HEK293 (cell line): ENCODE data around the gene NFIL3.

ENCODE experiments used
- CTCF ChIA-PET: fragments of 350-600 bp; formaldehyde crosslinking; extraction: SDS; loops from one replicate; lab custom pipeline; 2021; ENCODE audit warnings: antibody characterized with exemption; lab: Yijun Ruan, JAX
- POLR2A ChIA-PET: fragments of 300-600 bp; formaldehyde crosslinking; extraction: SDS; loops from one replicate; lab custom pipeline; 2020; ENCODE audit warnings: antibody characterized with exemption, inconsistent platforms; lab: Yijun Ruan, JAX
- H3K27ac ChIP-seq: fragments of 200-500 bp; sonication (Bioruptor generic); 2 replicates; pipeline ENCODE4 v1.5.1; 2014; ENCODE audit warnings: low read depth, low read length, control low read depth, inconsistent platforms; ENCODE audit errors: extremely low read depth
- H3K36me3 ChIP-seq, 2 experiments: fragments of 200-500 bp in 1 of 2; sonication (Bioruptor generic) in 1 of 2; 1 replicate in 1 of 2; 2 replicates in 1 of 2; pipeline ENCODE4 v1.5.1; 2014 to 2017; ENCODE audit warnings: inconsistent platforms in 2 of 2, low read length in 2 of 2; ENCODE audit not compliant: control insufficient read depth in 2 of 2, insufficient read depth in 1 of 2
- H3K4me1 ChIP-seq: fragments of 200-500 bp; sonication (Bioruptor generic); 2 replicates; pipeline ENCODE4 v1.5.1; 2014; ENCODE audit warnings: mild to moderate bottlenecking, low read length, inconsistent platforms; ENCODE audit not compliant: control insufficient read depth, insufficient read depth
- H3K4me3 ChIP-seq: 2 replicates; pipeline ENCODE4 v1.5.1; 2011; ENCODE audit warnings: low read depth, mild to moderate bottlenecking, control low read depth, low read length, moderate library complexity
- H3K9me3 ChIP-seq: fragments of 200-500 bp; sonication (Bioruptor generic); 2 replicates; pipeline ENCODE4 v1.5.1; 2014; ENCODE audit warnings: low read depth, low read length, inconsistent platforms; ENCODE audit not compliant: control insufficient read depth, insufficient read depth
- BCL11B ChIP-seq: fragments of 450-650 bp; formaldehyde crosslinking; IDR thresholded peaks from 2 replicates; pipeline ENCODE4 v1.5.1; 2016; ENCODE audit warnings: low read depth, missing biosample characterization, missing genetic modification characterization
- EGR2 ChIP-seq: fragments of 450-650 bp; formaldehyde crosslinking; IDR thresholded peaks from 2 replicates; pipeline ENCODE4 v1.5.1; 2016; ENCODE audit warnings: low read depth, missing biosample characterization, missing genetic modification characterization
- KLF17 ChIP-seq: fragments of 450-650 bp; formaldehyde crosslinking; IDR thresholded peaks from 2 replicates; pipeline ENCODE4 v1.5.1; 2016; ENCODE audit warnings: missing biosample characterization, missing genetic modification characterization
- KLF7 ChIP-seq: fragments of 450-650 bp; formaldehyde crosslinking; IDR thresholded peaks from 2 replicates; pipeline ENCODE4 v1.5.1; 2016; ENCODE audit warnings: missing biosample characterization, missing genetic modification characterization, borderline replicate concordance
- OSR2 ChIP-seq: fragments of 450-650 bp; formaldehyde crosslinking; IDR thresholded peaks from 2 replicates; pipeline ENCODE4 v1.5.1; 2016; ENCODE audit warnings: missing biosample characterization, missing genetic modification characterization
- REPIN1 ChIP-seq: fragments of 450-650 bp; formaldehyde crosslinking; IDR thresholded peaks from 2 replicates; pipeline ENCODE4 v1.5.1; 2017; ENCODE audit warnings: missing biosample characterization, missing genetic modification characterization, low read depth
- SCRT1 ChIP-seq: fragments of 450-650 bp; formaldehyde crosslinking; IDR thresholded peaks from 2 replicates; pipeline ENCODE4 v1.5.1; 2016; ENCODE audit warnings: missing biosample characterization, missing genetic modification characterization, borderline replicate concordance
- ZBTB1 ChIP-seq: fragments of 450-650 bp; formaldehyde crosslinking; IDR thresholded peaks from 2 replicates; pipeline ENCODE4 v1.5.1; 2016; ENCODE audit warnings: missing biosample characterization, missing genetic modification characterization
- ZBTB20 ChIP-seq: fragments of 450-650 bp; formaldehyde crosslinking; IDR thresholded peaks from 2 replicates; pipeline ENCODE4 v1.5.1; 2016; ENCODE audit warnings: missing biosample characterization, missing genetic modification characterization
- ZBTB49 ChIP-seq: fragments of 450-650 bp; formaldehyde crosslinking; IDR thresholded peaks from 2 replicates; pipeline ENCODE4 v1.5.1; 2016; ENCODE audit warnings: missing biosample characterization, missing genetic modification characterization, low read depth
- ZEB2 ChIP-seq: fragments of 450-650 bp; formaldehyde crosslinking; IDR thresholded peaks from 2 replicates; pipeline ENCODE4 v1.5.1; 2016; ENCODE audit warnings: missing biosample characterization, missing genetic modification characterization
- ZNF114 ChIP-seq: fragments of 450-650 bp; formaldehyde crosslinking; IDR thresholded peaks from 2 replicates; pipeline ENCODE4 v1.5.0; 2017; ENCODE audit warnings: missing biosample characterization, missing genetic modification characterization
- ZNF121 ChIP-seq: fragments of 450-650 bp; formaldehyde crosslinking; IDR thresholded peaks from 2 replicates; pipeline ENCODE4 v1.5.1; 2016; ENCODE audit warnings: missing biosample characterization, missing genetic modification characterization
- ZNF175 ChIP-seq: fragments of 450-650 bp; formaldehyde crosslinking; IDR thresholded peaks from 2 replicates; pipeline ENCODE4 v1.5.1; 2016; ENCODE audit warnings: missing biosample characterization, missing genetic modification characterization
- ZNF2 ChIP-seq: fragments of 450-650 bp; formaldehyde crosslinking; IDR thresholded peaks from 2 replicates; pipeline ENCODE4 v1.5.1; 2016; ENCODE audit warnings: missing biosample characterization, missing genetic modification characterization
- ZNF211 ChIP-seq: fragments of 450-650 bp; formaldehyde crosslinking; IDR thresholded peaks from 2 replicates; pipeline ENCODE4 v1.5.1; 2016; ENCODE audit warnings: low read depth, missing biosample characterization, missing genetic modification characterization
- ZNF248 ChIP-seq: fragments of 450-650 bp; formaldehyde crosslinking; IDR thresholded peaks from 2 replicates; pipeline ENCODE4 v1.5.1; 2017; ENCODE audit warnings: missing biosample characterization, missing genetic modification characterization
- ZNF362 ChIP-seq: fragments of 450-650 bp; formaldehyde crosslinking; IDR thresholded peaks from 2 replicates; pipeline ENCODE4 v1.5.1; 2016; ENCODE audit warnings: missing biosample characterization, missing genetic modification characterization
- ZNF426 ChIP-seq: fragments of 450-650 bp; formaldehyde crosslinking; IDR thresholded peaks from 2 replicates; pipeline ENCODE4 v1.5.1; 2017; ENCODE audit warnings: missing biosample characterization, missing genetic modification characterization, mild to moderate bottlenecking, inconsistent platforms, moderate library complexity
- ZNF488 ChIP-seq: fragments of 450-650 bp; formaldehyde crosslinking; IDR thresholded peaks from 2 replicates; pipeline ENCODE4 v1.5.1; 2016; ENCODE audit warnings: missing biosample characterization, missing genetic modification characterization
- ZNF548 ChIP-seq: fragments of 450-650 bp; formaldehyde crosslinking; IDR thresholded peaks from 2 replicates; pipeline ENCODE4 v1.5.1; 2016; ENCODE audit warnings: missing biosample characterization, missing genetic modification characterization
- ZNF561 ChIP-seq: fragments of 450-650 bp; IDR thresholded peaks from 2 replicates; pipeline ENCODE4 v1.5.1; 2018; ENCODE audit warnings: missing biosample characterization, missing genetic modification characterization, borderline replicate concordance
- ZNF580 ChIP-seq: fragments of 450-650 bp; formaldehyde crosslinking; IDR thresholded peaks from 2 replicates; pipeline ENCODE4 v1.5.1; 2016; ENCODE audit warnings: missing biosample characterization, missing genetic modification characterization
- ZNF626 ChIP-seq: fragments of 450-650 bp; sonication (Bioruptor Pico); formaldehyde crosslinking; IDR thresholded peaks from 2 replicates; pipeline ENCODE4 v1.5.1; 2018; ENCODE audit warnings: missing biosample characterization, missing genetic modification characterization, inconsistent platforms
- ZNF692 ChIP-seq: fragments of 450-650 bp; formaldehyde crosslinking; IDR thresholded peaks from 2 replicates; pipeline ENCODE4 v1.5.1; 2016; ENCODE audit warnings: missing biosample characterization, missing genetic modification characterization
- ZNF768 ChIP-seq: fragments of 450-650 bp; formaldehyde crosslinking; IDR thresholded peaks from 2 replicates; pipeline ENCODE4 v1.5.1; 2018; ENCODE audit warnings: missing biosample characterization, mild to moderate bottlenecking, missing genetic modification characterization

The NFIL3 gene

GRCh38 chr9:91425271-91425670 lies 1.6 kb upstream of the NFIL3 start:
- no peak overlapping the region for H3K4me3 ChIP-seq
- POLR2A ChIA-PET: interaction anchor here (0.5 to 1.4 kb wide), 2 partner anchors 288 to 440 kb away, joined by 3 to 6 read pairs; no protein-coding TSS in a partner anchor
- no peaks in the 10 kb centered on the region for H3K4me1 ChIP-seq
- no peaks in the 10 kb centered on the region for H3K36me3 ChIP-seq
- H3K9me3 ChIP-seq: no peaks in the 10 kb centered on the region
- TF ChIP-seq ZNF211 (tag by site-specific recombination) (no peak), REPIN1 (tag by site-specific recombination) (no peak), ZNF248 (tag by site-specific recombination) (no peak), ZNF580 (tag by site-specific recombination) (no peak), ZNF626 (no peak), ZNF121 (no peak), BCL11B (tag by site-specific recombination) (no peak), OSR2 (no peak)
- TF ChIP-seq, all 188 proteins: peak for 0
- CTCF ChIA-PET: interaction anchor here (0.6 to 8.4 kb wide), 16 partner anchors 12 to 511 kb away, joined by 3 to 94 read pairs (median 3); no protein-coding TSS in a partner anchor
- H3K27ac ChIP-seq: no peak overlapping the region

GRCh38 chr9:91424403-91425176 lies 958 bp upstream of the NFIL3 start:
- Histone ChIP-seq H3K27ac (peak overlapping the region; percentile 80; the same call in 1 of the 2 replicates), H3K4me1 (no peaks in the 10 kb centered on the region), H3K36me3 (no peaks in the 10 kb centered on the region), H3K4me3 (peak overlapping the region; percentile 63), H3K9me3 (no peaks in the 10 kb centered on the region)
- ChIA-PET POLR2A (interaction anchor here (0.5 to 1.6 kb wide), 10 partner anchors 24 to 512 kb away, joined by 3 to 7 read pairs (median 3); no protein-coding TSS in a partner anchor), CTCF (interaction anchor here (0.6 to 8.4 kb wide), 12 partner anchors 13 to 510 kb away, joined by 3 to 94 read pairs (median 3); no protein-coding TSS in a partner anchor)
- TF ChIP-seq ZNF561 (tag by site-specific recombination) (peak; percentile 59; the same call in 1 of the 2 replicates), ZNF426 (tag by site-specific recombination) (no peak), EGR2 (tag by site-specific recombination) (peak; percentile 51; the same call in 1 of the 2 replicates), ZBTB49 (tag by site-specific recombination) (no peak), KLF17 (tag by site-specific recombination) (no peak), ZNF768 (tag by site-specific recombination) (no peak), ZEB2 (tag by site-specific recombination) (peak; percentile 58; the same call in 1 of the 2 replicates), KLF7 (no peak), ZNF692 (tag by site-specific recombination) (0 out of 2 replicates have a peak, but pooled peaks have one; percentile 37), ZNF626 (no peak), ZNF548 (no peak), ZNF175 (tag by site-specific recombination) (no peak), ZNF114 (tag by site-specific recombination) (no peak), ZNF488 (no peak), SCRT1 (tag by site-specific recombination) (no peak), ZNF362 (tag by site-specific recombination) (no peak), ZBTB20 (tag by site-specific recombination) (peak; percentile 41; the same call in 1 of the 2 replicates), ZBTB1 (tag by site-specific recombination) (no peak), ZNF2 (no peak)
